Measurements from ENCODE around the gene PRKG1. TPM values are rescaled to one million over a fixed set of nuclear protein-coding genes. Genes with fewer than 3 reads are reported as not detected.

The PRKG1 gene
- polyA plus RNA-seq, 3 donors: not detected

- no peak overlapping the region for H2AFZ ChIP-seq (ENCODE audit: insufficient read depth, low read depth, low read length, poor library complexity, severe bottlenecking)
- H3K9me3 ChIP-seq (replicated peaks in 1 of 2; ENCODE audit: control insufficient read depth in 1 of 2, insufficient read depth in 1 of 2, low read length in 2 of 2): no peaks in the 10 kb centered on the region
- H3K36me3 ChIP-seq (replicated peaks in 1 of 2; ENCODE audit: control insufficient read depth in 1 of 2, insufficient read depth in 2 of 2, low read length in 2 of 2): no peaks in the 10 kb centered on the region
- no peak overlapping the region for H3K27ac ChIP-seq (ENCODE audit: low read depth in 1 of 2, low read length in 2 of 2)
- TF ChIP-seq CTCF (IDR thresholded peaks at IDR 0.05): no peak
- no peaks in the 10 kb centered on the region for H3K27me3 ChIP-seq (ENCODE audit: control insufficient read depth in 2 of 2, insufficient read depth in 2 of 2, low read length in 2 of 2)
- no peak overlapping the region for H3K27ac Mint-ChIP-seq
- no CpG with 5 or more reads among the region's 2 CpGs for WGBS (ENCODE audit: insufficient coverage)
- no peaks in the 10 kb centered on the region for H3K4me1 ChIP-seq (ENCODE audit: control insufficient read depth in 1 of 2, insufficient read depth in 2 of 2, low read length in 2 of 2)
- H3K36me3 Mint-ChIP-seq: no peaks in the 10 kb centered on the region
- H3K79me2 ChIP-seq (ENCODE audit: insufficient read depth, low read length): no peaks in the 10 kb centered on the region
- intact Hi-C loops (cut with micrococcal nuclease): no loop called here
- no peak overlapping the region for H3K4me3 Mint-ChIP-seq
- no peaks in the 10 kb centered on the region for H4K20me1 ChIP-seq (ENCODE audit: insufficient read depth, low read length)
- DNase-seq: no peak
- H3K9ac ChIP-seq (ENCODE audit: insufficient read depth, low read length, poor library complexity, severe bottlenecking): no peak overlapping the region
- H3K9me3 Mint-ChIP-seq: peaks cover 0 to 8% (median 0%) of the 10 kb centered on the region in 7 donors
- no peak overlapping the region for H3K4me2 ChIP-seq (replicated peaks; ENCODE audit: extremely low read depth, low read length, poor library complexity, severe bottlenecking)
- H3K27me3 Mint-ChIP-seq (ENCODE audit: low read depth in 3 of 3): no peaks in the 10 kb centered on the region
- no peaks in the 10 kb centered on the region for H3K4me1 Mint-ChIP-seq
- H3K4me3 ChIP-seq (replicated peaks in 1 of 3; ENCODE audit: low read depth in 2 of 3, low read length in 3 of 3): no peak overlapping the region
Observed at GRCh38 chr10:51510231-51510630, 435.9 kb downstream of the PRKG1 start.

- Mint-ChIP-seq H3K27me3 (ENCODE audit: low read depth in 3 of 3) (peaks cover 0 to 1% (median 0%) of the 10 kb centered on the region in 3 donors), H3K9me3 (peaks cover 2 to 6% (median 3%) of the 10 kb centered on the region in 7 donors), H3K4me3 (no peak overlapping the region), H3K36me3 (no peaks in the 10 kb centered on the region), H3K27ac (no peak overlapping the region), H3K4me1 (no peaks in the 10 kb centered on the region)
- Histone ChIP-seq H3K27me3 (ENCODE audit: control insufficient read depth in 2 of 2, insufficient read depth in 2 of 2, low read length in 2 of 2) (no peaks in the 10 kb centered on the region), H3K9me3 (replicated peaks in 1 of 2; ENCODE audit: control insufficient read depth in 1 of 2, insufficient read depth in 1 of 2, low read length in 2 of 2) (peaks cover 0 to 4% of the 10 kb centered on the region in 2 donors), H3K36me3 (replicated peaks in 1 of 2; ENCODE audit: control insufficient read depth in 1 of 2, insufficient read depth in 2 of 2, low read length in 2 of 2) (no peaks in the 10 kb centered on the region), H3K9ac (ENCODE audit: insufficient read depth, low read length, poor library complexity, severe bottlenecking) (no peak overlapping the region), H3K79me2 (ENCODE audit: insufficient read depth, low read length) (no peaks in the 10 kb centered on the region), H3K4me2 (replicated peaks; ENCODE audit: extremely low read depth, low read length, poor library complexity, severe bottlenecking) (no peak overlapping the region), H4K20me1 (ENCODE audit: insufficient read depth, low read length) (no peaks in the 10 kb centered on the region), H3K4me3 (replicated peaks in 1 of 3; ENCODE audit: low read depth in 2 of 3, low read length in 3 of 3) (no peak overlapping the region), H3K4me1 (ENCODE audit: control insufficient read depth in 1 of 2, insufficient read depth in 2 of 2, low read length in 2 of 2) (no peaks in the 10 kb centered on the region), H2AFZ (ENCODE audit: insufficient read depth, low read depth, low read length, poor library complexity, severe bottlenecking) (no peak overlapping the region), H3K27ac (ENCODE audit: low read depth in 1 of 2, low read length in 2 of 2) (no peak overlapping the region)
- no CpG with 5 or more reads among the region's 2 CpGs for WGBS (ENCODE audit: insufficient coverage)
- DNase-seq: no peak
- intact Hi-C loops (cut with micrococcal nuclease): no loop called here
- no peak for TF ChIP-seq CTCF (IDR thresholded peaks at IDR 0.05)
Observed at GRCh38 chr10:51521605-51522004, 447.3 kb downstream of the PRKG1 start.
